GM06990 (cell line): Measurements from ENCODE around the gene GNA15.
"Not testable (repeated sequence)": the region's sequence is repeated elsewhere in the genome, so short reads cannot be mapped to it uniquely, and the experiment has no call there.

Source experiments
- DNase-seq: peaks from one replicate; pipeline ENCODE4 v3.0.0-alpha.2; 2011; ENCODE audit not compliant: insufficient read length; ENCODE audit errors: extremely low read depth
- H3K27me3 ChIP-seq: replicated peaks from 2 replicates; pipeline ENCODE4 v1.6.0; 2011; ENCODE audit warnings: low read length; ENCODE audit not compliant: control insufficient read depth, insufficient read depth
- H3K36me3 ChIP-seq: 2 replicates; pipeline ENCODE4 v1.5.1; 2011; ENCODE audit warnings: low read length; ENCODE audit not compliant: control insufficient read depth, insufficient read depth
- H3K4me3 ChIP-seq: replicated peaks from 2 replicates; pipeline ENCODE4 v1.5.1; 2011; ENCODE audit warnings: low read depth, mild to moderate bottlenecking, control low read depth, low read length
- TF ChIP-seq, protein P1 (sequence below): IDR thresholded peaks from 2 replicates; pipeline ENCODE4 v1.5.1; 2011; ENCODE audit warnings: low read length, control low read depth, mild to moderate bottlenecking, inconsistent platforms; ENCODE audit not compliant: insufficient read depth, poor library complexity, severe bottlenecking

Gene GNA15

GRCh38 chr19:3196933-3197205 is 61.0 kb downstream of the GNA15 start:
- TF ChIP-seq, protein P1, sequence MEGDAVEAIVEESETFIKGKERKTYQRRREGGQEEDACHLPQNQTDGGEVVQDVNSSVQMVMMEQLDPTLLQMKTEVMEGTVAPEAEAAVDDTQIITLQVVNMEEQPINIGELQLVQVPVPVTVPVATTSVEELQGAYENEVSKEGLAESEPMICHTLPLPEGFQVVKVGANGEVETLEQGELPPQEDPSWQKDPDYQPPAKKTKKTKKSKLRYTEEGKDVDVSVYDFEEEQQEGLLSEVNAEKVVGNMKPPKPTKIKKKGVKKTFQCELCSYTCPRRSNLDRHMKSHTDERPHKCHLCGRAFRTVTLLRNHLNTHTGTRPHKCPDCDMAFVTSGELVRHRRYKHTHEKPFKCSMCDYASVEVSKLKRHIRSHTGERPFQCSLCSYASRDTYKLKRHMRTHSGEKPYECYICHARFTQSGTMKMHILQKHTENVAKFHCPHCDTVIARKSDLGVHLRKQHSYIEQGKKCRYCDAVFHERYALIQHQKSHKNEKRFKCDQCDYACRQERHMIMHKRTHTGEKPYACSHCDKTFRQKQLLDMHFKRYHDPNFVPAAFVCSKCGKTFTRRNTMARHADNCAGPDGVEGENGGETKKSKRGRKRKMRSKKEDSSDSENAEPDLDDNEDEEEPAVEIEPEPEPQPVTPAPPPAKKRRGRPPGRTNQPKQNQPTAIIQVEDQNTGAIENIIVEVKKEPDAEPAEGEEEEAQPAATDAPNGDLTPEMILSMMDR: no peak
- no peak for DNase-seq
- Histone ChIP-seq H3K4me3 (no peak overlapping the region), H3K27me3 (no peaks in the 10 kb centered on the region), H3K36me3 (peaks cover 19% of the 10 kb centered on the region)

- TF ChIP-seq, protein P1: no peak
- Histone ChIP-seq H3K27me3 (no peaks in the 10 kb centered on the region), H3K36me3 (peaks cover 20% of the 10 kb centered on the region), H3K4me3 (no peak overlapping the region)
- DNase-seq: no peak
Observed at GRCh38 chr19:3198901-3199700, 63.3 kb downstream of the GNA15 start.

DNA sequence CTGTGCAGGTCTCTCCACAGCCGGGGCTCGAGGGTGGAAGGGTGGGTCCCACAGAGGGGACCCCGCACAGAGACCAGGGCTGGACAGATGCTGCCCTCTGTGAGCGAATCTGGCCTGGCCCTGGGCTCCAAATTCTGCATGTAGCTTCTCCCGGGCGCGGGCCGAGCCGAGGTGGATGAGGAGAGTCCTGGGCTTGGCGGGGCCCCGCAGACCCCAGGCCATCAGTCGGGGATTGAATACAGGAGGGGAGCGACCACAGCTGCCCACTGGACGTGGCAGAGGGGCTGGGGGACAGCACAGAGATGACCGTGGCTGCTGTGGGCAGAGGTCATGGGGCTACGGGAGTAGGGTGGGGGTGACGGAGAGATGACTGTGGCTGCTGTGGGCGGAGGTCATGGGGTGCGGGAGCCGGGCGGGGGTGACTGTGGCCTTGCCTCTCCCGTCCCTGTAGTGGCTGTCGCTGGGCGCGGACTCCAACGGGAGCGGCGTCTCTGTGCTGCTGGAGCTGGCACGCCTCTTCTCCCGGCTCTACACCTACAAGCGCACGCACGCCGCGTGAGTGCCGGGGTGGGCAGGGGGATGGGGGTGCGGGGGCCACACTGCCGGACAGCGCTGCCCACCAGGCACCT is 65.4 kb downstream of the GNA15 start:
- Histone ChIP-seq H3K4me3 (no peak overlapping the region), H3K27me3 (no peaks in the 10 kb centered on the region), H3K36me3 (peaks cover 31% of the 10 kb centered on the region)
- TF ChIP-seq, protein P1: no peak
- DNase-seq: no peak

- no peak for DNase-seq
- Histone ChIP-seq H3K36me3 (peaks cover 27% of the 10 kb centered on the region), H3K27me3 (no peaks in the 10 kb centered on the region), H3K4me3 (no peak overlapping the region)
- TF ChIP-seq, protein P1: no peak
Observed at GRCh38 chr19:3201911-3202310, 66.1 kb downstream of the GNA15 start.

DNA sequence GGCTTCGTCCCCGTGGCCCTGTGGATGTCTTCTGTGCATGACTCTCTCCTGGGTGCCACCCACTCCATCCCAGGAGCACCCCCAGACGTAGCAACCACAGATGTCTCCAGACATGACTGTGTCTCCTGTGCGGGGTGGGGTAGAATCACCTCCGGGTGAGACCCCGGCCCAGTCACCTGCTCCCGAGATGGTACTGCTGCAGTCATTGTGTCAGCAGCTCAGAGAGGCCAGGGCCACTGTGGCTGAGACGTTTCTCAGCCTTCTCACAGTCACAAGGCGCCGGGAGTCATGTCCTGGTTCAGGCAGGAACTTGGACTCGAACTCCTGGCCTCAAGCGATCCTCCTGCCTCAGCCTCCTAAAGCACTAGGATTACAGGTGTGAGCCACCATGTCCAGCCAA is 66.5 kb downstream of the GNA15 start:
- TF ChIP-seq, protein P1: no peak
- Histone ChIP-seq H3K27me3 (no peaks in the 10 kb centered on the region), H3K36me3 (peaks cover 28% of the 10 kb centered on the region), H3K4me3 (no peak overlapping the region)
- no peak for DNase-seq

GRCh38 chr19:3202895-3203294 is 67.1 kb downstream of the GNA15 start:
- H3K27me3 ChIP-seq, H3K4me3 ChIP-seq, DNase-seq: not testable (repeated sequence)
- H3K36me3 ChIP-seq: peaks cover 32% of the 10 kb centered on the region
